GM12801 (cell line): ENCODE measurements around the gene TSR2.

ENCODE experiments used
- CTCF ChIP-seq: IDR thresholded peaks from one replicate; pipeline ENCODE4 v1.5.1; 2011; ENCODE audit warnings: control low read depth; ENCODE audit not compliant: insufficient read length; ENCODE audit errors: extremely low read depth

Gene TSR2

DNA sequence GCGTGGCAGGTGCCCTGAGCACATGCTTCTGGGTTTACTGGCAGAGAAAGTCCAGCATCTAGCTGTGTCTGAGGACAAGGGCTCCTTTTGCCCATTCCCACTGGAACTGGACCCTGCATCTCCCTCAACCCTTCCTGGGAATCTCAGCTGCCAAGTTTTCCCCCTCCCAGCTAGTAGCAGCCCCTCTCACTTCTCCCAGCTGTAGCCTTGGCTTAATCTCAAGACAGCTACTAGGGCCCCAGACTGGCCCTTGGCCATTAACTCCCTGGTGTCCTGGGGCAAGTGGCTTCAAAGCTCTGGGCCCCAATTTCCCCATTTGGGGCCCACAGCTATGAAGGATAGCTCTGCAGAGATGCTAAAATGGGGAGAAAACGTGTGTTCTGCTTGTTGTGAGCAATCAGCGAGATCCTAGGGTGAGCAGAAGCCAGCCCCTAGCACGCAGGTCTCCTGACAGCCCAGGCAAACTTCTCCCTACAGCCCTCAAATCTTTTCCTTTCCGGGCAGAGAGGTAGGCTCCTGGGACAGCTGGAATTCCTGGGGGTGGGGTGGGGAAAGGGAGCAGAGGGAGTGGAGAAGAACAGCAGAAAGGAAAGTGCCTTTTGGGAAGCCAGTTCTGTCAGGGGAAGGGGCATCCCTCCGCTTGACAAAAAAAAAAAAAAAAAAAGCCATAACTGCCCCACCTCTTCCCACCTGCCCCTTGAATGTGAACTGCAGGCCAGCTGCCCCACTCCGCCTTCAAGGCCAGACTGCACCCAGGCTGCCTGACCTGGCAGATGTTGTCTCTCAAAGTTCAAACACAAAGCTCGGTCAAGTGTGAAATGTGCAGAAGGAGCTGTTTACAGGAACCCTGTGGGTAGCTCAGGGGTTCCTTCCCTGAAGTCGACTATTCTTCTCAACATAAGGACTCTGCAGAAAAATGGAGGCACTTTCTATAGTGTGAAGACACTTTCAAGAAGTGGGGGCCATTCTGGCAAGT lies 39.2 kb downstream of the TSR2 start:
- TF ChIP-seq CTCF = no peak

DNA sequence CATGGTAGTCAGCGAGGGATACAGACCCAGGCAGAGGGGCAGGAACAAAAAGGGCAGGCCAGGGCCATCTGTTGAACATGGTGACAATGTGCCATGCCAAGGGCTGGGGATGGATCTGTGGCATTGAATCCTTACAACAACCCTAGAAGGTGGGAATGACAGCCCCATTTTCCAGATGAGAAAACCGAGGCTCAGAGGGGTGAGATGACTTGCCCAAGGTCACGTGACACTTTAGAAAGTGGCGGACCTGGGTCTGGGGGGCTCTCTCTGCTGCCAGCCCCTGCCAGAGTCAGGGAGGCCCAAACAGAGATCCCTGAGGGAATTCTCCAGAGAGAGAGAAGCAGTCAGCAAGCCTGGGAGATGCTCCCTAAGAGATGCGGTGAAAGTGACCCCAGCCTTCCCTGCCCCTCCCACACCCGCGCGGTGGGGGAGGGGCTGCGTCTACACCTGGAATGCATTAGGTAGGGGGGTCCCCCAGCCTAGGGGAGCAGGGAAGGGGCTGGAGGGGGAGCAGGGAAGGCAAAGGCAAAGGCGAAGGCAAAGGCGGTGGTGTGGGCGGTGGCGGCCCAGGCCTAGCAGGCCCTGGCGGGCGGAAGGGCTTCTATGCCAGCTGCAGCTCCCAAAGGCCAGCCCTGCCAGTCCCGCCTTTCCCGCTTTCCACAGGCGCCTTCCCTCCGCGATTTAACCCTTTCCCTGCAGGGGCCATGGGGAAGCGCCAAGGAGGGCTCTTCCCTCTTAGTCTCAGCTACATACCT lies 42.8 kb downstream of the TSR2 start:
- TF ChIP-seq CTCF = no peak

GRCh38 chrX:54483946-54484345 lies 43.7 kb downstream of the TSR2 start:
- TF ChIP-seq CTCF = no peak

DNA sequence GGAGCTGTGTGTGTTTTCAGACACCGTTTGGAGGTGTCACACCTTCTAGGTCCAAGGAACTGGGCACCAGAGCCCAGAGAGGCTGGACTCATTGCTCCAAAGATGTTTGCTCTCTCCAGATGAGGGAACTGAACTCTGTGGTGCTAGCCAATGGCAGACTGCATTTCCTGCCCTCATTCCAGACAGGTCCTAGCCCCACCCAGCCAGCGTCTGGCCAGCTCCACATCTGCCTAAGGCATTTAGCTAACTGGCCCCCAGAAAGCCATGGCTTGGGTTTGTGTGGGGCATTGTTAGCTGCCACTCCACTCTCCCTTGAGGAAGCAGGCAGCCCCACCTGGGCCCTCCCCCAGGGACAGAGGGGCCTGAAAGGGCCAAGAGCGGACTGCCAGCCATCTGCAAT lies 44.5 kb downstream of the TSR2 start:
- TF ChIP-seq CTCF = no peak

DNA sequence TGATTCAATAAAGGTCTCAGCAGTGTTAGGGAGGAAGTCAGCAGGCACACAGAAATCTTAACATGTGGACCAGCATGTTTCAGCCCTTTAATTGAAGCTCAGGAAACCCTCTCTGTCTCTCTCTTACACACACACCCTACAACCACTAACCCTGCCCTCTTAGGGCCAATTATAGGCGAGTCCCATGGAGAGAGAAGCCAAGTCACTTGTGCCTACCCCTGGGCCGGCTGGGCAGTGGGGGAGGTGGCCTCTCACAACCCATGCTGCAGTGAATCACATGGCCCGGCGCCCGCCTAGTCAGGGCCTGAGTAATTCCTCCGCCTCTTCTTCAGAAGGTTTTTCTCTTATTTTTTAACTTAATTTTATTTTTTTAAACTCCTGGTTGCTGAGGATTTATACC lies 52.1 kb downstream of the TSR2 start:
- no peak for TF ChIP-seq CTCF

GRCh38 chrX:54494166-54494988 lies 54.2 kb downstream of the TSR2 start:
- TF ChIP-seq CTCF = no peak
